Globus pallidus (tissue), 1 donor: ENCODE measurements around the gene DOCK6.
A peak's percentile ranks its signal among the peaks of the same experiment; 100 is the strongest.

Source experiments
- DNase-seq: peaks from one replicate; pipeline ENCODE4 v3.0.0-alpha.2; 2015; ENCODE audit warnings: low spot score

The DOCK6 gene

DNA sequence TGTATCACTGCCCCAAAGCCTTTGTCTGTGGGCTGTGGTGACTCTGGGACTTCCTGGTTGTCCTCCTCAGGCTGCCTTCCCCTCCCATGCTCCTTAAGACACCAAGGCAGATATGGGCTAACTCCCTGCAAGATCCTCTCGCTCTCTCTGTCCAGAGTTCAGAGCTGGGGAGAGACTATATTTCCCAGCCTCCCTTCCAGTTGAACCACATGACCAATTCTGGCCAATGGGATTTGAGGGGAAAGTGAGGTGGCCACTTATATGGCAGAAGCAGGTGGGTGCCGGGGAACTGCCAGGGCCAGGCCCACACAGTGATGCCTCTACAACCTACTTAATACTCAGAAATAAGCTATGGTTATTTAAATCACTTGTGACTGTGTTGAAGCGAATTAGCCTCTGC is 39.1 kb downstream of the DOCK6 start:
- DNase-seq: no peak

DNA sequence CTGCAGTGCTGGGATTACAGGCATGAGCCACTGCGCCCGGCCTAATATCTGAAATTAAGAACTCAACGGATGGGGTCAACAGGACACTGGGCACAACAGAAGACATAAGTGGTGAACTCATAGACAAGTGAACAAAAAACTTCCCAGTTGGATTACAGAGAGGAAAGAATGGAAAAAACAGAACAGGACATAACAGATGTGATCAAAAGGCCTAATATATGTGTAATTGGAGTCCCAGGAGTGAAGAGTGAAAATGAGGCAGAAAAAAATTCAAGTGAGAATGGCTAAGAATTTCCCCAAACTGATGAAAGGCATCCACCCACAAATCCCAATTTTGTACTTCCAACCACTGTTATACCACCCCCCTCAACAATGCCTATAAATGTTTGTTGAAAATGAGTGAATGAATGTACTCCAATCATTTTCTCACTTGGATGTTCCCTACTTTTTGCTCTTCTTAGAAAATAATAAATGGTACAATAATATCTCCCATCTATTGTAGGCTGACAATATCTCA is 41.2 kb downstream of the DOCK6 start:
- no peak for DNase-seq

DNA sequence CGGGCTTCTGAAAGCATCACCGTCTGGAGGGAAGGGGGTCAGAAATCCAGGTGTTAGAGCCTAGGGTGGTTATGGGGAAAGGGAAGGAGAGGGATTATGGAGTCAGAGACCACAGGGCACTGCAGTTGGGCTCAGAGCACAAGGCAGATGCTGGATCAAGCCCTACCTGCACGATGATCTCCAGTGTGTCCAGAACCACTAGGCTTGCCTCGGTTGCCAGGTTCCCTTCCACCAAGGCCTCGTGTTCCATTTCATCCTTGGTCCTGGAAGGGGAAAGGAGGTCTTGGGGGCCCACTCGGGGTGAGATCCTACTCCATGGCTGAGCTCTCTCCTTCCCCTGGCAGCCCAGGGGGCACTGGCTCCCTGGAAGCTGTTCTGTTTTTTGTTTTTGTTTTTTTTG is 47.9 kb downstream of the DOCK6 start:
- no peak for DNase-seq

DNA sequence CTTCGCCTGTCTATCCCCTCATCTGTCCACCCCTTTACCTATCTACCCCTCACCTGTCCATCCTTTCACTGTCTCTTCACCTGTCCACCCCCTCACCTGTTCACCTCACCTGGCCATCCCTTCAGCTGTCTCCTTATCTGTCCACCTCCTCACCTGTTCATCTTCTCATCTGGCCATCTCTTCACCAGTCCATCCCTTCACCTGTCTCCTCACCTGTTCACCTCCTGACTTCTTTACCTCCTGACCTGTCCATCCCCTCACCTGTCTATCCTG is 51.7 kb downstream of the DOCK6 start:
- DNase-seq: no peak

DNA sequence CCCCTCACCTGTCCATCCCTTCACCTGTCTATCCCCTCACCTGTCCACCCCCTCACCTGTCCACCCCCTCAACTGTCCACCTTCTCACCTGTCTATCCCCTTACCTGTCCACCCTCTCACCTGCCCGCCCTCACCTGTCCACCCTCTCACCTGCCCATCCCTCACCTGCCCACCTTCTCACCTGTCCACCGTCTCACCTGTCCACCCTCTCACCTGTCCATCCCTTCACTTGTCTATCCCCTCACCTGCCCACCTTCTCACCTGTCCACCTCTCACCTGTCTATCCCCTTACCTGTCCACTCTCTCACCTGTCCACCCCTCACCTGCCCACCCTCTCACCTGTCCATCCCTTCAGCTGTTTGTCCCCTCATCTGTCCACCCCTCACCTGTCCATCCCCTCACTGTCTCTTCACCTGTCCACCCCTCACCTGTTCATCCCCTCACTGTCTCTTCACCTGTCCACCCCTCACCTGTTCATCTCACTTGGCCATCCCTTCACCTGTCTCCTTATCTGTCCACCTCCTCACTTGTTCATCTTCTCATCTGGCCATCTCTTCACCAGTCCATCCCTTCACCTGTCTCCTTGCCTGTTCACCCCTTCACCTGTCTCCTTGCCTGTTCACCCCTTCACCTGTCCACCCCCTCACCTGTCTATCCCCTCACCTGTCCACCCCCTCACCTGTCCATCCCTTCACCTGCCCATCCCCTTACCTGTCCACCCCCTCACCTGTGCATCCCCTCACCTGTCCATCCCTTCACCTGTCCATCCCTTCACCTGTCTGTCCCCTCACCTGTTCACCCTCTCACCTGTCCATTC is 52.3 kb downstream of the DOCK6 start:
- no peak for DNase-seq

DNA sequence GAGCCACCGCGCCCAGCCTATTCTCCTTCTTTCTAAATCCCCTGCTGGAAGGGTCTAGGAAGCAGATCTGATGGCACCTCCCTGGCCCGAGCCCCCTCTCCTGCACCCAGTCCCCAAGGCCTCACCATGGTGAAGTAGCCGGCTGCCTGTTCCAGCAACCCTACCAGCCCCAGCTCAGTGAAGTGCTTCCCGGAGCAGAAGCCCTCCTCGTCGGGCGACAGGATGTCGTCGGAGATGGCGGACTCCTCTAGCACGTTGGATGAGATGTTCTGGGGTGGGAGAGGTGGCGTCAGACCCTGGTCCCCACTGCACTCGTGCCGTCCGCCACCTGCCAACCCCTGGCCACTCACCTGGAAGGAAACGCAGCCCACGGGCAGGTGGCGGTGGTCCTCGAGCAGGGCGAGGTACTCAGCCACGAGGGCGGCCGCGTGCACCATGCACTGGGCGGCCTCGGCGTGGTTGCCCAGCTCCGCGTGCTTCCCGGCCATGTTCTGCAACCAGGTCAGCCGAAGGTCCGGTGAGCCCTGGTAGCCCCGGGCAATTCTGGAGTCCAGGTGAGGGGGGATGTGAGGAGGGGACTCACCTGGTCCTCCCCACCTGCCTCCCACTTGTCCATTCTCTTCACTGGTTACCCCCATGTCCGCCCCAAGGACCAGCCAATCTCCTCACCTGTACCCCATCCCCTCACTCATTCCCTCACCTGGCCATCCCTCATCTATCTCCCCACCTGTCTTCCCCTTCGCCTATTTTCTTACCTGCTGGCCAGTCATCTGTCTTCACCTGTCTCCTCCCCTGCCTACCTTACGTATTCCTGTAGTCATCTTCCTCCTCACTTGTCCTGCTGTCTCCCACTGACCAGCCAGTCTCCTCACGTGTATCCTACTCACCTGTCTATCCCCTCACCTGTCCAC is 53.5 kb downstream of the DOCK6 start:
- no peak for DNase-seq

DNA sequence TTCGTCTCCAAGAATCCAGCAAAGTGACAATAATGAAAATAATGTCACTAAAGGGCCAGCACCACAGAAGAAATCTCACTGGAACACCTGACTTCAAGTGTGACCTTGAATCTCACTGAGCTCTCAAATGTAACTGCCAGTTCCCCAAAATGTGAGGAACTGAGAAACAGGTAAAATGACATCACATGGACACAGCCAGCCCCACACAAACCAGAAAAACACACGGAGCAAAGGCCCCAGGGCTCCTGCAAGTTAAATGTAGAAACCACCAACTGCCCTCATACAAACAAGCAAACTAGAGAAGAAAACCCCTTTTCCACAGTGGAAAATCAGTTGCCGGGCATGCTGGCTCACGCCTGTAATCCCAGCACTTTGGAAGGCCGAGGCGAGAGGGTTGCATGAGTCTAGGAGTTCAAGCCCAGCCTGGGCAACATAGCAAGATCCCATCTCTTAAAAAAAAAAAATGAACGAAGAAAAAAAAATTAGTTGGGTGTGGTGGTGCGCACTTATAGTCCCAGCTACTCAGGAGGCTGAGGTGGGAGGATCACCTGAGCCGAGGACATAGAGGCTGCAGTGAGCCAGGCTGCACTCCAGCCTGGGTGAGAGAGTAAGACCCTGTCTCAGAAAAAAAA is 56.3 kb downstream of the DOCK6 start:
- DNase-seq: no peak

DNA sequence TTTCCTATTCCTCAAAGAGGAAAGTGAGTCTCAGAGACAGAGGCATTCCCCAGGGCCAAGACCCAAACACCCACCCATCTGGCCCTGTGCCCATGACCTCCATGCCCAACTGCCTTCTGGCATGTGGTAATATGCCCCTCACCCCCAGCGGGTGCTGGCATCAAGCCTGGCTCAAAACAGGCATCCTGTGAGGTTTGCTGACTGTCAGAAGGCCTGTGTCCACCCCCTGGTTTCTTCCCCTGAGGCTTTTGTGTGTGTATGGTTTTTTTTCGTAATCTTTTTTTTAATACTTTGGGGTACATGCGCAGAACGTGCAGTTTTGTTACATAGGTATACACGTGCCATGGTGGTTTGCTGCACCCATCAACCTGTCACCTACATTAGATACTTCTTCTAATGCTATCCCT is 57.4 kb downstream of the DOCK6 start:
- no peak for DNase-seq

DNA sequence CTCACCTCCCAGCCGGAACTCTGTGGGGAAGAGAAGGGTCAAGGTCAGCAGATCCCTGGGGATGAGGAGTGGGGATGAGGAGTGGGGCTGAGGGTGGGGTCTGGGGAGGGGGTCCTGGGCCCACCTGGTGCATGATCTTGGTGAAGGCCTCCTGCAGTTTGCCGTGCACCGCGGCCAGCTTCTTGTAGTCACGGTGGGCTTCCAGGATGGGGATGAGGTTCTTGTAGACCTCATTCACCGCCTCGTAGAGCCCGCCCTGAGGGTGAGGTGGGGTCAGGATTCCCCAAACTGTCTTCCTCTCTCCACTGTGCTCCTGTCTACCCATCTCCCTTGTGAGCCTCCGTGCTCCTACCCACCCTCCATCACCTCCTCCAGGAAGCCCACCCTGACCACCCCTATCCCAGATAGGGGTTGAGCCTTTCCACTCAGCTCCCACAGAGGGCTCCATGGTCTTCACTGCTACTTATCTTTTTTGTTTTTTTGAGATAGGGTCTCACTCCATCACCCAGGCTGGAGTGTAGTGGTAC is 58.2 kb downstream of the DOCK6 start:
- no peak for DNase-seq

DNA sequence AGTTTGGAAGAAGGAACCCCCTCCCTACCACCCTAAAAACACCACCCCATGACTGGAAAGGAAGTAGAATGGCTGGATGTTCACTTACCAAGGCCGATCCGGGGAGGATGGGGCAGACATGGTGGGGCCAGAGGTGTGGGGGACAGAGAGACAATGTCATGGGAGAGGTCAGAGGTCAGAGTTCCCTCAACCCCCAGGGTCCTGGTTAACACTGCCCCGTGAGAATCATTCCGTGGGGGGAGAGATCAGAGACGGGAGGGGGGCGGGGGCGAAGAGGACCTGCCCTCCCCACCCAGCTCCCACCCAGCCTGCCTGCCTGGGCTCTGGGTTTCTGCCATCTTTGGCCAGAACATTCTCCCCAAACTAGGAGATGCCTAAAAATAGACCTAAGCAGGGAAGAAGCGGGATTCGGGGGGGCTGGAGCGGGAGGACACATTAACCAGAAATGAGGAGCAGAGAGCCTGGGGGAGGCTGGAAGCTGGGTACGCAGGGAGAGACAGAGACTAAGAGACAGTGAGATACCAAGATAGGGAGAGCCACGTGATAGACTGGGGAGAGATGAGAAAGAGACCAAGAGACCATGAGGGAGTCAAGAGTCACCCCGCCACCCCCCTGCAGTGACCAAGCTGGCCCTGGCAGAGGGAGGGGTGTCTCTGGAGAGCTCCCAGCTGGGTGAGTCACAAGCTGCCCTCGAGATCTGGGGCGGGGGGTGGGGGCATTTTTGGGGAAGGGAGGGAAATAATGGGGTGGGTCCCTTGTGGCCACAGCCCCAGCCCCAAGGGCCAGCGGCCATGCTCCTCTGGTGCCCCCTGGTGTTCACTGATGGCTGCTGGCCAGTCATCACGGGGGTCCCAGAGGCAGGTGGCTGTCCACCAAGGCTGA is 58.9 kb downstream of the DOCK6 start:
- DNase-seq: no peak

DNA sequence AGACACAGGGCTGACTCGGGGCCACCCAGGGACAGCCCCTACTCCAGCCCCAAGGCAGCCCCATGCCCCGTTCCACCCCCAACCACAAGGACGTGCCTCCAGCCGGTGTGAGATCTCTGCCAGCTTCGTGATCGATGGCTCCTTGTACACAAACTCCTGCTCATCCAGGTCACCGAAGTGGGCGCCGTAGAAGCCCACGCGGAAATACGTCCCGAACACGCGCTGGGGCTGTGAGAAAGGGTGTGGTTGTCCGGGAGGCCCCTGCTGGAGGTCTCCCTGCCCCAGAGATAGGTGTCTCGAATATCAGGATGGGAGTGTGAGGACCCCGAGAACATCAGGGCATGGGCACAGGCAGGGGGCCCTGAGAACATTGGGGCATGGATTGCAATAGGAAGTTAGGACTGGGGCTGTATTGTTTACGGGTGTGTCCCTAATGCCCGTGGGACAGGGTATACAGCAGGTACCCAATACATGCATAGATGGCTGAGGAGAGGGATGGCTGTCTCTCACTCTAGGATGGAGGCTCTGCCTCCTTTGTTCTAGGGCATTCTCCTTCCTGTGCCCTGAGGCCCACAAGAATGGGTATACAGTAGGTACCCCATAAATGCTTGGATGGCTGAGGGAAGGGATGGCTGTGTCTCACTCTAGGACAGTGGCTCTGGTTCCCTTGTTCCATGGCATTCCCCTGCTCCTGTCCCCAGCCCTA is 59.7 kb downstream of the DOCK6 start:
- no peak for DNase-seq

DNA sequence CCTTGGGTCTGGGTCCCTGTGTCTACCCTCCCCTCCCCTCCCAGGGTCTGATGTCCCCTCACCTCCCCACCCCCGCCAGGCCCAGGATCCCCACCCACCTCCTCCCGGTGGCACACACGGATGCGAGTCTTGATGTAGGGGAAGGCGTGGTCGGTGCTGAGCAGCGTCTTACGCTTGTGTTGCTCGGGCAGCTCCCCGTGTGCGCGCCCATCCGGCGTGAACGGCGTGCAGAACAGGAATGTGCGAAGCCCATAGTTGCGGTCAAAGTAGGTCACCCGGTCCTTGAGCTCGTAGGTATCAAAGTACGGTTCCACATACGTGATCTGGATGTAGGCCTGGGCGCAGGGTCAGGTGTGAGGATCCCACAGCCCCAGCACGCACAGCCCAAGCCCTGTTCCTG is 60.5 kb downstream of the DOCK6 start:
- no peak for DNase-seq

DNA sequence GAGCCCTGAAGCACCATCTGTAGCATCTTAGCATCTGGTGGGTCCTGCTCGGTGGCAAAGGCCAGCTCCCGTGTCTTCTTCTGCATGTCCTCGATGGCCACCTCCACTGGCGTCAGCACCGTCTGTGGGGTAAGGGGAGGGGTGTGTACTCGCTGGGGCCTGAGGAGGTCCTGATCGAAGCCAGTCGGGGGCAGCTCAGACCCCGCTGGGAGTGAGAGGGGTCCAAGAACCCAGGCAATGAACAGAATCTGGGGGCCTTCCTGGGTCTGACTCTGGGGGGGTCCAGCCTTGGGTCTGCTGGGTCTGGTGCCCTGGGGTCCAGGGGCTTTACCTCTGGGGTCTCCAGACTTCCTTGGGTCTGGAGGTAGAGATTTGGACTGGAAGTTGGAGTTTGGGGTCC is 61.4 kb downstream of the DOCK6 start:
- no peak for DNase-seq

DNA sequence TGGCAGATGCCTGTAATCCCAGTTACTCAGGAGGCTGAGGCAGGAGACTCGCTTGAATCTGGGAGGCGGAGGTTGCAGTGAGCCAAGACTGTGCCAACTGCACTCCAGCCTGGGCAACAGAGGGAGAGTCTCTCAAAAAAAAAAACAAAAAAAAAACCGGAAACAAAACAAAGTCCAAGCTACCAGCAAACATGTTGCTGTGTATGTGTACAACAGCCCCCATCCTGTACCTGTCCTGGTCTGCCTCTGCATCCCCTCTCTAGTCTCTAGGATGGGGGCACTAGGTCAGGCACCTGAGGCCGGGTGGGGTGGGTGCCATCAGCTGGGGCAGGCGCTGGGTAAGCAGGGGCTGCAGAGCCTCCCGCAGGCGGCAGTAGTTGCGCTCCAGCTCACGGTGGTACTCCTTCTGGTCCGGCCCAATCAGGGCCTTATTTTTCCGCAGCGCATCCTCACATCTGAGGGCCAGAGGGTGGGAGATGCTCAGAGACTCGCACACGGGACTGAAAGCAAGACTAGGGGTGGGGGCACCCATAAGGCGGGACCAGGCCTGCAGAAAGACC is 62.2 kb downstream of the DOCK6 start:
- DNase-seq: no peak

DNA sequence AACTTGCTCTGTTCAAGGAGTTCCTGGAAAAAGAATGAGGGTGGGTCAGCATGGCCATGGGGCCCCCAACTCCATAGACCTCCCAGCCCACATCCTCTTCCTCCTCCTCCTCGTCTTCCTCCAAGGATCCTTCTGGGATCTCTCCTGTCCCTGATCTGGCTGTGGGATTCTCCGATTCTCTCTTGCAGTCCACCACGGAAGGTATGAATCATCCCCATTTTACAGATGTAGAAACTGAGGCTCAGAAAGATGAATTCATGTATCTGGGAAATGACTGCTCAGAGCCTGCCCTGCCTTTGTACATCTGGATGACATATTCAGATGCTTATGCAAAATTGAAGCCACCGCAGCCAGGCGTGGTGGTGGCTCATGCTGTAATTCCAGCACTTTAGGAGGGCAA is 62.8 kb downstream of the DOCK6 start:
- no peak for DNase-seq

DNA sequence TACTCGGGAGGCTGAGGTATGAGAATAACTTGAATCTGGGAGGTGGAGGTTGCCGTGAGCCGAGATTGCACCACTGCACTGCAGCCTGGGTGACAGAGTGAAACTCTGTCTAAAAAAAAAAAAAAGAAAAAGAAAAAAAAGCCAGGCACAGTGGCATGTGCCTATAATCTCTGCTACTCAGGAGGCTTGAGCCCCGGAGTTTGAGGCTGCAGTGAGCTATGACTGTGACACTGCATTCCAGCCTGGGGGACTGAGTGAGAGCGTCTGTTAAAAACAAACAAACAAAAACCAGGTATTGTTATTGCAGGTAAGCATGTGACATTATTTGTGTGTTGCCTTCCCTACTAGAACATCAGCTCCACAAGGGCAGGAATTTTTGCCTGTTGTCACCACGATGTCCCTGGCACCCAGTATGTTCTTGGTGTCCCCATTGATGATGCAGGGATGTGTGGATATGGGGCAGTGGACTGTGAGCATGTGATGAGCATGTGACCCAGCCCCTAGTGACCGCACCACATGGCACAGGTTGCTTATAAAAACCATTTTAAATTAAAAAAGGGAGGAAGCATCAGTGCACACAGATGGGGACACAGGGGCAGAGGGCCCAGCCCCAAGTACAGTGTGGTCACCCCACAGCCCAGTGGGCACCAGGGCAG is 63.4 kb downstream of the DOCK6 start:
- no peak for DNase-seq

DNA sequence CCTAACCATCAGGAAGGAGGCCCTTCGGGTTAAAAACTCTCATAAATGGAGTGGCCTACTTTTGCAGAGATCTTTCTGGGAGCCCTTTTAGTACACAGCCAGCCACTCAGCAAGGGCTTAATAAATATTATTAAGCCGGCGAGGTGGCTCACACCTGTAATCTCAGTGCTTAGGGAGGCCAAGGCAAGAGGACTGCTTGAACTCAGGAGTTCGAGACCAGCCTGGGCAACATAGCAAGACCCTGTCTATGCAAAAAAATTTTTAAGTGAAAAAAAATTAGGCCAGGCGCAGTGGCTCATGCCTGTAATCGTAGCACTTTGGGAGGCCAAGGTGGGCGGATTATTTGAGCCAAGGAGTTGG is 64.2 kb downstream of the DOCK6 start:
- DNase-seq: no peak

DNA sequence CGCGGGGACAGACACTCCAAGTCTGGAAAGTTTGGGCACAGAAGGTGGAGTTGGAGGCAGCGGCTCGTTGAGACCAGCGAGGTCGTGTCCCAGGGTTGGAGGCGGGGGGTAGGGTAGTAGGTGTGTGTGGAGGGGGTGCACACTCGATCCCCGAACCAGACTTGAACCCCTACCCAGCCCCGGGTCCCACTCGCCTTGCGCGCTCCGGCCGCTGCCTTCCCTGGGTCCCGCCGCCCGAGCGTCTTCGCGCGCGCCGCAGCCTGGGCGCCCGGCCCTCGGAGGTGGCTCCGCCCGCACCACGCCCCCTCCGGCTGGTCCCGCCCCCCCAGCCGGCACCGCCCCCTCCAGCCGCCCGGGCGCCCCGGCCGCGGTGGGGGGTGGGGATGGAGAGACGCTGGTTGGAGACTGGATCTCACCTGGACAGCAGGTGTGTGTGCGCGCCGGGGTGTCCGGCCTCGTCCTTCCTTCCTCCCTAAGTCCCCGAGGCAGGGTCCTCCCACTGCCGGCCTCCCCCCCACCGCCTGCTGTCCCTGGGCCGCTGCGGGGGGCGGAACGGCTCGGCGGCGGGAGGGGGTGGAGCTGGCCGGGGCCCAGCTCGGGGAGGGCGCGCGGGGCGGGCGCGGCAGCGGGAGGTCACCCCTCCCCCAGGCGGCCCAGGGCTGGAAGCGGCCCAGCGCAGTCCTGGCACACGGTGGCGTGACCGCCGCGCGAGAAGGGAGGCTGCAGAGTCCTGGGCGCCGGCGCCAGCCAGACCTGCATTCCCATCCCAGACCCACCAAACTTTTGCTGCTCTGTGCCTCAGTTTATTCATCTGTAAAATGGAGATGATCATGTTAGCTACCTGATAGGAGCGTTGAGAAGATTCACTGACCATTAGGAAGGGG is 64.8 kb downstream of the DOCK6 start, which contains the start of gene KANK2:
Gene KANK2 (minus strand): TSS at position 255 of the 884 bp plus-strand sequence. CDS start 3,034 bp downstream, outside the sequence.
- DNase-seq: peak; percentile 80
